GM12873 (cell line): ENCODE results near the gene SCAMP1.

Source experiments
- TF ChIP-seq, protein P1 (sequence below): IDR thresholded peaks from 2 replicates; pipeline ENCODE4 v1.5.1; 2012; ENCODE audit warnings: low read depth, mild to moderate bottlenecking, moderate library complexity, low read length, control low read depth; ENCODE audit not compliant: insufficient read depth; ENCODE audit errors: missing control alignments

SCAMP1 gene

DNA sequence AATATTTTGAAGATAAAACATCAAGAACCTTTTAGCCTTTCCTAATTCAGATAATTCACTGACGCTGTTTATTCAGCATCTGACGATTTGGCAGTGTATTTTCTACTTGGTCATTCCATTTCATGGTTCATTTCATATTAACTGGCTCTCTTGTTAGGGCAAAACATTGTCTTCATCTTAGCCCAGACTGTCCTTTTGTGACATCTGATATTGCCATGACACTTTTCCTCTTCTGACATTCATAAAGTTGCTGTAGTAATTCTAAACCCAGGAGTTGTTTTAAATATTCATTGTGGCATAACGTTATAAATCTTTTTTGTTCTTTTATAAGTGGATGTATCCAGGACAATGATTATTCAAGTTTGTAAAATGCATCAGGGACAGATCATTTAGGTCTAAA lies 1.8 kb downstream of the SCAMP1 start:
- TF ChIP-seq, protein P1, sequence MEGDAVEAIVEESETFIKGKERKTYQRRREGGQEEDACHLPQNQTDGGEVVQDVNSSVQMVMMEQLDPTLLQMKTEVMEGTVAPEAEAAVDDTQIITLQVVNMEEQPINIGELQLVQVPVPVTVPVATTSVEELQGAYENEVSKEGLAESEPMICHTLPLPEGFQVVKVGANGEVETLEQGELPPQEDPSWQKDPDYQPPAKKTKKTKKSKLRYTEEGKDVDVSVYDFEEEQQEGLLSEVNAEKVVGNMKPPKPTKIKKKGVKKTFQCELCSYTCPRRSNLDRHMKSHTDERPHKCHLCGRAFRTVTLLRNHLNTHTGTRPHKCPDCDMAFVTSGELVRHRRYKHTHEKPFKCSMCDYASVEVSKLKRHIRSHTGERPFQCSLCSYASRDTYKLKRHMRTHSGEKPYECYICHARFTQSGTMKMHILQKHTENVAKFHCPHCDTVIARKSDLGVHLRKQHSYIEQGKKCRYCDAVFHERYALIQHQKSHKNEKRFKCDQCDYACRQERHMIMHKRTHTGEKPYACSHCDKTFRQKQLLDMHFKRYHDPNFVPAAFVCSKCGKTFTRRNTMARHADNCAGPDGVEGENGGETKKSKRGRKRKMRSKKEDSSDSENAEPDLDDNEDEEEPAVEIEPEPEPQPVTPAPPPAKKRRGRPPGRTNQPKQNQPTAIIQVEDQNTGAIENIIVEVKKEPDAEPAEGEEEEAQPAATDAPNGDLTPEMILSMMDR: no peak

DNA sequence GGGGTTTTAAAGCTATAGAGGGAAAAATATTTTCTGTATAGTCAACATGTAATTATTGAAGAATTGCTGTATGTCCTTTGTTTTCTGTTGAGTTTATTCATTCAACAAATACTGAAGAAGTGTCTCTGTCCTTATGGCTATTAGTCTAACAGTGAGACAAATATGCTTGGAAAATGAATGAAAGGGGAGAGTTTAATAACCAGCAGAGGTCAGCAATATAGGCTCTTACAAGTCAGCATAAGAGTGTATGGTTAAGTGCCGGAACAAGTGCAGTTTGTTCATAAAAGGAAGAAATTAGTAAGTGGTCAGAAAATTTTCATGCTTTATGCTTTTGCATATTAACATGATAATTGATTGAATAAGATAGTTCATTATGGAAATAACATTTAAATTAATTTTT lies 3.6 kb downstream of the SCAMP1 start:
- TF ChIP-seq, protein P1: no peak

DNA sequence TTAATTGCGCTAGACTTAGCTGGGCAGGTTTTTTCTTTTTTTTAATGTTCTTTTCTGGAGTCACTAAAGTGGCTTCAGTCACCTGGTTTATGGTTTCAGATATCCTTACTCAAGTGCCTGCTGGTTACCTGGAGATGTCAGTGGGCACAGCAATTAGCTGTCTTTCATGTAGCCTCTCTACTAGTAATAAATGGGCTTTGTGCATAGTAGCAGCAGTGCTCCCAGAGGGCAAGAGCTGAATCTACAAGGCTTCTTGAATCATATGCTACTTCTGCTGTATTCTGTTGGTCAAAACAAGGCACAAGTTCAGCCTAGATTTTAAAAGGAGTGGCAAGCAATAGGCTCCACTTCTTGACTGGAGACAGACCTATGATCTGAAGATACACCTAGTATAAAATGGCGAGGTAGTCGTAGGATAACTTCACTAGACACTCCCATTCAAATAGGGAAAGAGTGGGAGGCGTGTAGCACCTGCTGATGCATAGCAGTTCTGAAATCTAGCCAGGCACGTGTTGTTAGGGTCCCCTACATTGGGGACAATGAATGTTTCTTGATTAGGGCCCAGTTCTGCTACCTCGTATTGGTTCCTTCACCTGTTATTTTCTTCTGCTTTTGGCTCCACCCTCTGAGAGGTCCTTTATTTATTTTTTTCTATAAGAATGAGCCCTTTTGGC lies 7.0 kb downstream of the SCAMP1 start:
- TF ChIP-seq, protein P1: peak; percentile 47

DNA sequence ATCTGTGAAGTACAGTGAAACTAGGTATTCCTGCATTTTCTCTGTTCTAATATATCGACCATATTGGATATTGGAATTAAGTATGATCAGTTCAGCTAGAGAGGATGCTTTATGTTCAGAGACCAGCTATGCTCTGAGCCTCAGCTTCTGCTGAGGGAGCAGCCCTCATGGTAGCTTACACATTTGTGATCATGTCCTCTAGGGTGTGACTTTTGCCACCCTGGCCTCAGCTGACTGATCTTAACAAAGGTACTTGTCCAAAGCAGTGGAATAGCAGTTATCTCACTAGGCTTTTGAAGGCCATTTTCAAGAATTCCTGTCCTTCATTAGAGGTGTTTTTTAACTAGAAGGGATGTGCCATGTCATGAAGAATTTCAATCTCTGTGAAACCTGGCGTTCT lies 9.3 kb downstream of the SCAMP1 start:
- TF ChIP-seq, protein P1: no peak

DNA sequence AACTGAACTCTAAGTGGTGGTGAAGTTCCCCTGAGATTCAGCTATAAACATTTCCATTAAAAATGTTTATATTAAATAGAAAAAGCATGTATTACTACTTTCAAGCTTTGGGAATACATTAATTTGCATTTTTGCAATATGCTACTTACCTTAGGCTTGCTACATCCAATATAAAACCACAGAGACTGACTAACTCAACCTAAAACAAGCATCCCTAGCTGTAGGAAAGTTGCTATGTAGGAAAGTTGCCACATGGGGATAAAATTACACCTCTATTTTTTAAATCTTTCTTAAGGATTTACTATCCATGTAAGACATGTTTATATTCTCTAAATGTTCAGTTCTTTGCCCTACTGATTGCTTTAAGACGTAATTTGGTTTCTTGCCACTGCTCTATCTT lies 12.8 kb downstream of the SCAMP1 start:
- TF ChIP-seq, protein P1: no peak

DNA sequence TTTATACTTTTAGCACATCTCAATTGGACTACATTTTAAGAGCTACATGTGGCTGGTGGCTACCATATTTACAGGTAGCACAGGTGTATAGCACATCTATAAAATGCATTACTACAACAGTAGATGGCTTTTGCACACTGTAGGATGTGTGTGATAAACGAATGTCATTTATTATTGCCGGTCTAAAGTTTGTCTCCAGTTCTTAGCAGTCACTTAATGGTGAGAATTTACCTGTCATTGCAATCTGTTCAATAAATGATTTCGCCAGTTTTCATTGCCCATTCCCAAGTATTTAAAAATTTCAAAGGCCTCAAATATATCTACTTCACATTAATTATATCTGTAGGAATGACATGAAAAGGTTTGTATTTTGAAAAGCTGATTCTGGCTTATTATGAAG lies 15.9 kb downstream of the SCAMP1 start:
- TF ChIP-seq, protein P1: no peak

DNA sequence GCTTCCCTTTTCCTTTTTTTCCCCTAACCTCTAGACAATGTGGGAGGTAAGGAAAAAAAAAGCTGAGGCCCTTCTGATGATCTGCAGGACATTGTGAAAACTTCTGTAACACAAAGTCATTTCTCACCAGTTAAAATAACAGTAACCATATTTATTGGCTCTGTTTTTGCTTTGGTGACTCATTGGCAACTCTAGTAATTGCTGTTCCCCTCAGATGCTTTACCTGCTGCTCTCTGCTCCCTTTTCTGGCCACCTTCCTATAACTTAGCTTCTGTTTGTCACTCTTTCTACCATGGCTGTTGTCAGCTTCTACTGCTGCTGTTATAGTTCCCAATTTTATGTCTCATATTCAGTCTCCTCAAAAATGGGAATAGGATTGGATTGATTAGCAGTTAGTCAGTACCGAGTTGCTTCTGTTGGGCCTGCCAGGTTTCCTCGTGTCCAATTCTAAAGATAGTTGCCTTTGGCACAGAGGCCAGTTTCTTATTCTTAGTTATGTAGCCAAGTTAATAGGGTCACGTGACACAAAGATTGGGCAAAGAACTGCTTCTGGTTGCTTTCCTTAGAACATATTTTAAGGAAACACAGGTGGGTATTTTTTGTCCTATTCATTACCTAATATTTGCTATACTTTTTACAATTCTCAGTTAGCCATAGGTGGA lies 16.8 kb downstream of the SCAMP1 start:
- TF ChIP-seq, protein P1: no peak
